Tibial nerve (tissue), 4 donors: ENCODE results near the gene MST1R. TPM values are rescaled to one million over a fixed set of nuclear protein-coding genes. Genes with fewer than 3 reads are reported as not detected.

ENCODE experiments used
- DNase-seq, 2 donors: peaks; one replicate each; pipeline ENCODE4 v3.0.0-alpha.2; 2019; ENCODE audit warnings: low spot score in 2 of 2
- H3K27ac ChIP-seq, 4 donors: fragments of 200-600 bp; sonication (generic) in 3 of 4; one replicate each; pipeline ENCODE4 v1.5.1; 2017 to 2019; ENCODE audit warnings: mild to moderate bottlenecking in 1 of 4
- H3K27me3 ChIP-seq, 2 donors: fragments of 200-600 bp; sonication (generic) in 1 of 2; one replicate each; pipeline versions ENCODE4 v1.5.1 to v1.6.0; 2017 to 2019
- H3K36me3 ChIP-seq, 3 donors: fragments of 200-600 bp; sonication (generic); one replicate each; pipeline ENCODE4 v1.5.1; 2018 to 2019
- H3K4me1 ChIP-seq, 4 donors: fragments of 200-600 bp; sonication (generic) in 3 of 4; one replicate each; pipeline ENCODE4 v1.5.1; 2017 to 2019
- H3K4me3 ChIP-seq, 4 donors: fragments of 200-600 bp; sonication (generic) in 3 of 4; one replicate each; pipeline ENCODE4 v1.5.1; 2017 to 2019; ENCODE audit warnings: mild to moderate bottlenecking in 1 of 4, moderate library complexity in 1 of 4
- H3K9me3 ChIP-seq, 4 donors: fragments of 200-600 bp; sonication (generic) in 3 of 4; one replicate each; pipeline ENCODE4 v1.5.1; 2017 to 2019
- CTCF ChIP-seq, 5 experiments: fragments of 200-600 bp in 3 of 5; fragments of 450-650 bp in 2 of 5; sonication (generic) in 3 of 5; IDR thresholded peaks; one replicate each; pipeline ENCODE4 v1.5.1; 2016 to 2019; ENCODE audit warnings: antibody characterized with exemption in 5 of 5, mild to moderate bottlenecking in 3 of 5, moderate library complexity in 2 of 5
- EP300 ChIP-seq, 2 donors: sonication (generic); formaldehyde crosslinking; IDR thresholded peaks; one replicate each; pipeline ENCODE4 v1.6.1; 2017; ENCODE audit warnings: antibody characterized with exemption in 2 of 2, mild to moderate bottlenecking in 1 of 2
- POLR2A ChIP-seq, 2 donors: fragments of 450-650 bp; IDR thresholded peaks; one replicate each; pipeline ENCODE4 v1.6.1; 2017; ENCODE audit warnings: antibody characterized with exemption in 2 of 2, mild to moderate bottlenecking in 2 of 2, moderate library complexity in 2 of 2
- WGBS, 2 donors: methylation state at CpG; one replicate each; pipeline ENCODE4 v1.1.5; 2018; 5-methylcytosine and 5-hydroxymethylcytosine counted together
- total RNA-seq, 4 donors: library from RNA; depleted of rRNA; stranded (reverse); fragments of >200 nt; gene quantifications; one replicate each; pipeline ENCODE4 v1.1.0, GENCODE V29; 2016

The MST1R gene
- total RNA-seq, 4 donors from 2014 or later = 1.0 to 2.8 (median 2.3) TPM

GRCh38 chr3:49916686-49917085 lies 13.0 kb upstream of the MST1R start:
- 93 to 94% methylated on average over 5 of the region's 5 CpGs for WGBS, 2 donors
- Histone ChIP-seq H3K4me1 (no peaks in the 10 kb centered on the region), H3K9me3 (no peaks in the 10 kb centered on the region), H3K4me3 (no peak overlapping the region), H3K27ac (no peak overlapping the region), H3K27me3 (no peaks in the 10 kb centered on the region), H3K36me3 (peaks cover 0 to 25% (median 0%) of the 10 kb centered on the region in 3 donors)
- no peak for DNase-seq
- TF ChIP-seq POLR2A (IDR thresholded peaks at IDR 0.05) (no peak), CTCF (IDR thresholded peaks at IDR 0.05) (no peak), EP300 (IDR thresholded peaks at IDR 0.05) (no peak)

- WGBS, 2 donors = 94 to 97% methylated on average over 2 of the region's 2 CpGs
- no peaks in the 10 kb centered on the region for H3K27me3 ChIP-seq
- no peak for DNase-seq
- H3K9me3 ChIP-seq = no peaks in the 10 kb centered on the region
- no peak overlapping the region for H3K4me3 ChIP-seq
- H3K27ac ChIP-seq = no peak overlapping the region
- H3K4me1 ChIP-seq = no peaks in the 10 kb centered on the region
- TF ChIP-seq POLR2A (IDR thresholded peaks at IDR 0.05) (no peak), CTCF (IDR thresholded peaks at IDR 0.05) (no peak), EP300 (IDR thresholded peaks at IDR 0.05) (no peak)
- peaks cover 0 to 43% (median 6%) of the 10 kb centered on the region in 3 donors for H3K36me3 ChIP-seq
Observed at GRCh38 chr3:49914906-49915305, 11.2 kb upstream of the MST1R start.

- H3K4me3 ChIP-seq = no peak overlapping the region
- no peaks in the 10 kb centered on the region for H3K9me3 ChIP-seq
- peaks cover 0 to 54% (median 6%) of the 10 kb centered on the region in 3 donors for H3K36me3 ChIP-seq
- no peak overlapping the region for H3K27ac ChIP-seq
- TF ChIP-seq CTCF (IDR thresholded peaks at IDR 0.05) (no peak), POLR2A (IDR thresholded peaks at IDR 0.05) (no peak), EP300 (IDR thresholded peaks at IDR 0.05) (no peak)
- H3K27me3 ChIP-seq = no peaks in the 10 kb centered on the region
- DNase-seq = no peak
- WGBS, 2 donors = 81 to 91% methylated on average over 4 of the region's 4 CpGs
- no peaks in the 10 kb centered on the region for H3K4me1 ChIP-seq
Observed at GRCh38 chr3:49912881-49913281, 9.2 kb upstream of the MST1R start.

GRCh38 chr3:49911611-49912010 lies 7.9 kb upstream of the MST1R start:
- no peak for DNase-seq
- Histone ChIP-seq H3K4me1 (peaks cover 0 to 1% (median under 1%) of the 10 kb centered on the region in 4 donors), H3K9me3 (no peaks in the 10 kb centered on the region), H3K27me3 (no peaks in the 10 kb centered on the region), H3K4me3 (no peak overlapping the region), H3K36me3 (peaks cover 0 to 49% (median 6%) of the 10 kb centered on the region in 3 donors), H3K27ac (no peak overlapping the region)
- 84 to 92% methylated on average over 12 to 14 of the region's 15 CpGs for WGBS, 2 donors
- TF ChIP-seq CTCF (IDR thresholded peaks at IDR 0.05) = no peak
- TF ChIP-seq EP300 (IDR thresholded peaks at IDR 0.05) = no peak
- TF ChIP-seq POLR2A (IDR thresholded peaks at IDR 0.05) = no peak

- H3K27me3 ChIP-seq = no peaks in the 10 kb centered on the region
Observed at GRCh38 chr3:49911124-49911420, 7.4 kb upstream of the MST1R start.

More at GRCh38 chr3:49911124-49911420, 7.4 kb upstream of the MST1R start:
- no peak overlapping the region for H3K27ac ChIP-seq
- no peaks in the 10 kb centered on the region for H3K9me3 ChIP-seq
- TF ChIP-seq POLR2A (IDR thresholded peaks at IDR 0.05) (no peak), CTCF (IDR thresholded peaks at IDR 0.05) (no peak), EP300 (IDR thresholded peaks at IDR 0.05) (no peak)
- peaks cover 0 to 6% (median 4%) of the 10 kb centered on the region in 4 donors for H3K4me1 ChIP-seq
- no peak for DNase-seq
- 90 to 97% methylated on average over 2 of the region's 2 CpGs for WGBS, 2 donors
- H3K36me3 ChIP-seq = peaks cover 0 to 49% (median 6%) of the 10 kb centered on the region in 3 donors
- H3K4me3 ChIP-seq = no peak overlapping the region
